Suppressor macrophage treated with lipopolysaccharide for 1 hour (primary cell): Measurements from ENCODE around the gene TMEM196.
"Not testable (repeated sequence)": the region's sequence is repeated elsewhere in the genome, so short reads cannot be mapped to it uniquely, and the experiment has no call there.

Source experiments
- DNase-seq, 3 donors: peaks; one replicate each; pipeline ENCODE4 v3.0.0-alpha.2; 2020 to 2022

Gene TMEM196

DNA sequence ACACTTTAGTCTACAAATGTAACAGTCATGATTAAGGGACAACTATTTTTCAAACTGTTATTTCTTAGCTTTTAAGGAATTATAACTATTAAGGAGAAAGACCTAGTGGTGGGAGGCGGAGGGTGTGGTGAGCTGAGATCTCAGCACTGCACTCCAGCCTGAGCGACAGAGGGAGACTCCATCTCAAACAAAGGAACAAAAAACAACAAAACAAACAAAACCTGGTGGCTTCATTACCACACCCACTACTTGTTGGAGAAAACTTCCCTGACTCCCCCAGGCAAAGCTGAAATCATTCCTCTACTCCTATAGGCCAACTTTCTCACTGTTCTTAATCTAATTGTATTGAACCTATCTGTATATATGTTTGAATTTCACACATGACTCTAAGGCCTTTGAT, 67.8 kb downstream of the TMEM196 start:
- DNase-seq: no peak

DNA sequence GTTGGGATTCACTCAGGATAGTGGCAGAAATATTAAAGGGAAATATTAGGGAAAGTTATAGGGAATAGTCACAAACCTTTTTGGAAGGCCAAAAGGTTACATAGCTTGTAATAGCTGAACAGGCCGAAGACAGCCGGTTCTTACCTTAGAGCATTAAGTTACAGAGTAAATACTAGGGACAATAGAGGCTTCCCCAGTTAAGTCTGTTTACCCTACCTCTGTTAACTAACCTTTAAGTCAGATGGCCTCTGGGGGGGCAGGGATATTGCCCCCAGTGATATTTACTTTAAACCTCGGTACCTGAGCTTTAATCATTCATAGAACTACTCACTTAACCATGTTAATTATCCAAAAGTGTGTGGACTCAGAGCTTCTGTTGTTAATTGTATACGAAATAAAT, 71.9 kb downstream of the TMEM196 start:
- no peak for DNase-seq

DNA sequence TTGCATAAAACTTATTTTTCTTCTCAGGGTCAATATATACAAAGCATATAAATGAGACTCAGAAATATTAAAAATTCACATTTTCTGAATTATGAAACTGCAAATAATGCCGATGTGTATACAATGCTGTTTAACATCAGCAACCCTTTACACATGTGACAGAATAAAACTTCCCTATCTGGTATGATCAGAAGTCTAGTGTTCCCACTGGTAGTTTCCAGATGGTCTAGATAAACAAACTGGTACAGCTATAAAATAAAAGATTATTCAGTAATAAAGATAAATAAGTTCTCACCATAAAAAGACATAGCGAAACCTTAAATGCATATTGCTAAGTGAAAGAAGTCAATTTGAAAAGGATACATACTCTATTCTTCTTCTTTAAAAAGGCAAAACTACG, 72.5 kb downstream of the TMEM196 start:
- no peak for DNase-seq

DNA sequence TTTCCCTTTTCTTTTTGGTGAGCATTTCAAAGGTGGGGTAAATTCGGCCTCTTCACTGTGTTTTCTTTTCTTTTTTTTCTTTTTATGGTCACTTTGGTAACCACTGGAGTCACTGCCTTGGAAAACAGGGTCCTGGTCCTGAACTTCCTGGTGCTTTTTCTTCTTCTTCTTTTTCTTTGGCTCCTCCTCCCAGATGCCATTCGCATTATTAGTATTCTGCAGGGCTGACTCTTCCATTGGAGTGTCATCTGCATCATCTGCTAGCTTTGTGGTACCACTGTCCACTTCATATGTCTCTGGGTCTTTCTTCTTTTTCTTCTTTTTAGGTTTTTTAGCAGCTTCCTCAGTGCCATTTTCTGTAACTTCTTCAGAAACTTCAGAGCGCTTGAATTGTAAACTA, 75.1 kb downstream of the TMEM196 start:
- DNase-seq: no peak

DNA sequence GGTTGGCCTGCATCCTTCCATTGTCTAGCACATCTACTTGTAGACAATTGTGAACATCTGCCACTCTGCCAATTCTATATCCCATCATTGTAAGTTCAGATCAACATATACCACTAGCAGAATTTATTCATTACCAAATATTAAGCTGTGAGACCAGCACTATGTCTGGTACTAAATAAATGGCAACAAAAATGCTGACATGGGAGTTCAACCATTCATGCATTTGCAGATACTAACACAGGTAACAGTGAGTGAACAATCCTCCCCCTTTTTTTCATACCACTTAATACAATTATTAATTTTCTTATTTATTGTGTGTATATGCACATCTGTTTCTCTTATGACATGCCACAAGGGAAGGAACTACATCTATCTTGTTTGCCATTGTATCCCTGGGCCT, 76.5 kb downstream of the TMEM196 start:
- no peak for DNase-seq

DNA sequence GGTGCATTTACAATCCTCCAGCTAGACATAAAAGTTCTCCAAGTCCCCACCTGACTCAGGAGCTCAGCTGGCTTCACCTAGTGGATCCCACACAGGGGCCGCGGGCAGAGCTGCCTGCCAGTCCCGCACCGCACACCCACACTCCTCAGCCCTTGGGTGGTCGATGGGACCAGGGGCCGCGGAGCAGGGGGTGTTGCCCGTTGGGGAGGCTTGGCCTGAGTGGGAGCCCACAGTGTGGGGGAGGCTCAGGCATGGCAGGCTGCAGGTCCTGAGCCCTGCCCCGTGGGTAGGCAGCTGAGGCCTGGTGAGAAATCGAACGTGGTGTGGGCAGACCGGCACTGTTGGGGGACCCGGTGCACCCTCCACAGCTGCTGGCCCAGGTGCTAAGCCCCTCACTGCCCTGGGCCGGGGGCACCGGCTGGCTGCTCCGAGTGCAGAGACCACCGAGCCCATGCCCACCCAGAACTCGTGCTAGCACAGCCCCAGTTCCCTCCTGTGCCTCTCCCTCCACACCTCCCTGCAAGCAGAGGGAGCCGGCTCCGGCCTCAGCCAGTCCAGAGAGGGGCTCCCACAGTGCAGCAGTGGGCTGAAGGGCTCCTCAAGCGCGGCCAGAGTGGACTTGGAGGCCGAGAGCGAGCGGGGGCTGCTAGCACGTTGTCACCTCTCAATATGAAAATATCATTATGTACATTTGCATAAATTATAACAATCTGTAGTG, 81.1 kb downstream of the TMEM196 start:
- DNase-seq: no peak

DNA sequence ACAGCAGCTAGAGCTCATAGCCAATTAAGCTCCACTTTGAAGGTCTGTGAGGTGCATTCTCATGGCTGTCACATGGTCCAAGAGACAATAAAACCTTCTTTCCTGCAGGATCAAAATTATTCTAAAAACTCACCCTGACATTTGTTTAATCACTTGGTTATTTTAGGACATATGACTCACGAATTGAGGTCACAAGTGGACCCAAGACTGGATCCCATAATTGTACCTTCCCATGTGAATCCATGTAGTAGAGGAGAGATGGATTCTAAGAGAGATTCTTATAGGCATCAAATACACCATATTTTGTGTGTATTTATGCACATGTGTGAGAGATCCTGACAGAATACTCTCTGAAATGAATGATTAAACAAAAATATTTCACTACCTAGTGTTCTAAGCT, 82.7 kb downstream of the TMEM196 start:
- no peak for DNase-seq

DNA sequence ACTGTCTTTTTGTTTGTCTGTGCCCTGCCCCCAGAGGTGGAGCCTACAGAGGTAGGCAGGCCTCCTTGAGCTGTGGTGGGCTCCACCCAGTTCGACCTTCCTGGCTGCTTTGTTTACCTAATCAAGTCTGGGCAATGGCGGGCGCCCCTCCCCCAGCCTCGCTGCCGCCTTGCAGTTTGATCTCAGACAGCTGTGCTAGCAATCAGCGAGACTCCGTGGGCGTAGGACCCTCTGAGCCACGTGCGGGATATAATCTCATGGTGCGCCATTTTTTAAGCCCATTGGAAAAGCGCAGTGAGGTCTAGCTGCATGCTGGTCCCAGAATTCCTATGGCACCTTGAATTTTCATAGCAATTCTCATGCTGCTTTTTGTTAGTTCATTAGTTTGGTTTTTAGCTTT, 84.3 kb downstream of the TMEM196 start:
- DNase-seq: not testable (repeated sequence)

DNA sequence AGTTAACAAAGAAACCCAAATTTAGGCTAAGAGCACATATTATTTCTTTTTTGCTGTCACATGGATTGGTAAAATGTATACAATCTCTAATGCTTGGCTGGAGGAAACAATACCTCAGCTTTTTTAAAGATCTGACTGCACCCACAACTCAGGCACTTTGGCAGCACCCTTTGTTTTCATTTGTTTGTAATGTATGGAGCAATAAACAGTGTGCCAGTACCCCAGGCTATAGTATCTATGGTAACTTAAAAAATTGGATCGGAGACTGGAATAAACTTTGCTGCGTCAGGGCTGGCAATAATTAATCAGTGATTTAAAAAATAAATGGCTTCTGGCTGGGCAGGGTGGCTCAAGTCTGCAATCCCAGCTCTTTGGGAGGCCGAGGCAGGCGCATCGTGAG, 91.8 kb downstream of the TMEM196 start:
- no peak for DNase-seq

DNA sequence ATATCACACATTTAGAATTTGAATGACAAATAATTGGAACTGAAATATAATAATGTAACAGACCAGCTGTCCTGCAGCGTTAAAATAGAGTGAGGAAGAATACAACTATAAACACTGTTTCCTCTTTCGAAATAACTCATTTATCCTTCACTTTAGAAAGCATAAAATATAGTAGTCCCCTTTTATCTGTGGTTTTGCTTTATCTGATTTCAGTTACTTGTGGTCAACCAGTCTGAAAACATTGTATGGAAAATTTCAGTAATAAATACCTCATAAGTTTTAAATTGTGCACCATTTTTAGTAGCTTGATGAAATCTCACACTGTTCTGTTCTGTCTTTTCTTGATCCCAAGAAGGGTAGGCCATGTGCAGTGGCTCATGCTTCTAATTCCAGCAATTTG, 96.2 kb downstream of the TMEM196 start:
- DNase-seq: no peak

DNA sequence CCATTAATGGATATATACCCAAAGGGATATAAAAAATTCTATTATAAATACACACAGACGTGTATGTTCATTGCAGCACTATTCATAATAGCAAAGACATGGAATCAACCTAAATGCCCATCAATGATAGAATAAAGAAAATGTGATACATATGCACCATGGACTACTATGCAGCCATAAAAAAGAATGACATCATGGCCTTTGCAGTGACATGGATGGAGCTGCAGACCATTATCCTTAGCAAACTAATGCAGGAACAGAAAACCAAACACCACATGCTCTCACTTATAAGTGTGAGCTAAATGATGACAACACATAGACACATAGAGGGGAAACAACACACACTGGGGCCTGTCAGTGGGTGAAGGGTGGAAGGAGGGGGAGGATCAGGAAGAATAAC, 97.6 kb downstream of the TMEM196 start:
- DNase-seq: no peak

DNA sequence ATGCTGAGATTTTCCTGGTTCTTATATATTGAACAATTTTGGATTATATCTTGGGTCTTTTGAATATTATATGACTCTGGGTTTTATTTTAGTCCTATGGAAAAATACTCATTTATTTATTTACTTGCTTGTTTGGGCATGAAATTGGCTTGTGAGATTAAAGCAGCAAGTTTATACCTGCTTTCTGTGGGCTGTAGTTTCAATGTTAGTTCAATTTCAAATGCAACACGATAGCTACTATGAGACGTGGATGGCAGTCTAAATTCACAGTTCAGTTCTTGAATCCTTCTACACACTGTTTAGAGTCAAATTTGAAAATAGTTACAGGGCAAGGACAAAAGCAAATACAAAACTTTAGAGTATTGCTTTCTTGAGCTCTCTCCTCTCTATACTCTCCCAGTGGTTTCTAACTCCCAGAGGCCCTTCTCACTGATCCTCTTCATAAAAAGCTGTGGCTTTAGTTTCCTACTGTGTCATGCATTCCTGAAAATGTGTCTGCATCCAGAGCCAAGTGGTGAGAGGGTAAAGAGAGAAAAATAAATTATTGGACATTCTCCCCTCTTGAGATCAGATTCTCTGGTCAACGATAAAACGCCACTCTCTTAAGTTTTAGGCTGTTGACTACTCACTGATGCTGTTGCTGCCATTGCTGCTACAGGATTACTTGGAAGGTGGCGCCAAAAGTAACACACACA, 99.0 kb downstream of the TMEM196 start:
- DNase-seq: no peak

DNA sequence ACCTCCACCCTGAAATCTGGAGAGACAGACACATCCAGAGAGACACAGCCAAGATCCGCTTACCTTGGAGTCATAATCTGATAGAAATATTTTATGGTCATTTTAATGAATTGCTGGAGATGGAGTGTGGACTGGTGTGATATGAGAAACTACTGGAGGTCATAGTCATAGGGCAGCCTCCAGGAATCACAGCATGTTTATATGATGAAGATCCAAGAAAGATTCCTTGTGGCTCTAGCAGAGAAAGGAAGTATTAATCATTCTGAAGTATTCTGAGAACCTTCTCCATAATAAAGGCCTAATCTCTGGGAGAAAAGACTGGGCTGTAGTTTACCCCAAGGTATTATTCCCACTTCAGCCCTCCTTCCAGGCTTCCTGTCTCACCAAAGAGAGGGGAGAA, 102.6 kb downstream of the TMEM196 start:
- DNase-seq: no peak
